Measurements from ENCODE around the gene CETP. TPM values are rescaled to one million over a fixed set of nuclear protein-coding genes. Genes with fewer than 3 reads are reported as not detected.
"Not testable (repeated sequence)": the region's sequence is repeated elsewhere in the genome, so short reads cannot be mapped to it uniquely, and the experiment has no call there.

The CETP gene
- total RNA-seq, 1 experiment from 2014 or later, result not detected

GRCh38 chr16:56980792-56981724 lies 19.3 kb downstream of the CETP start:
- no peak for DNase-seq (ENCODE audit: low read depth)

- no peak for DNase-seq (ENCODE audit: low read depth)
Measured at GRCh38 chr16:56981729-56982271, 20.1 kb downstream of the CETP start.

- no peak for DNase-seq (ENCODE audit: low read depth)
Measured at GRCh38 chr16:56982695-56983094, 20.9 kb downstream of the CETP start.

- no peak for DNase-seq (ENCODE audit: low read depth)
Measured at GRCh38 chr16:56983211-56983751, 21.5 kb downstream of the CETP start.

GRCh38 chr16:56984639-56985038 lies 22.9 kb downstream of the CETP start:
- no peak for DNase-seq (ENCODE audit: low read depth)

GRCh38 chr16:56985288-56985961 lies 23.7 kb downstream of the CETP start:
- peak; percentile 82 for DNase-seq (ENCODE audit: low read depth)

GRCh38 chr16:56985962-56986360 lies 24.2 kb downstream of the CETP start:
- no peak for DNase-seq (ENCODE audit: low read depth)

- DNase-seq (ENCODE audit: low read depth), result no peak
Measured at GRCh38 chr16:56986361-56986760, 24.6 kb downstream of the CETP start.

GRCh38 chr16:56986908-56987307 lies 25.2 kb downstream of the CETP start:
- DNase-seq (ENCODE audit: low read depth), result not testable (repeated sequence)

- DNase-seq (ENCODE audit: low read depth), result no peak
Measured at GRCh38 chr16:56987692-56988091, 25.9 kb downstream of the CETP start.

- DNase-seq (ENCODE audit: low read depth), result no peak
Measured at GRCh38 chr16:56988161-56988947, 26.6 kb downstream of the CETP start.

GRCh38 chr16:56988948-56989945 lies 27.5 kb downstream of the CETP start, which contains the start of gene NLRC5:
TSS of gene NLRC5 (plus strand) at chr16:56989557. CDS start at chr16:57020713, 31,156 bp downstream.
- peak; percentile 83 for DNase-seq (ENCODE audit: low read depth)

- no peak for DNase-seq (ENCODE audit: low read depth)
Measured at GRCh38 chr16:56989988-56990387, 28.2 kb downstream of the CETP start.

- no peak for DNase-seq (ENCODE audit: low read depth)
Measured at GRCh38 chr16:56990407-56991286, 28.9 kb downstream of the CETP start.

GRCh38 chr16:56992431-56992830 lies 30.7 kb downstream of the CETP start:
- DNase-seq (ENCODE audit: low read depth), result not testable (repeated sequence)

- no peak for DNase-seq (ENCODE audit: low read depth)
Measured at GRCh38 chr16:56993204-56993603, 31.5 kb downstream of the CETP start.

- DNase-seq (ENCODE audit: low read depth), result no peak
Measured at GRCh38 chr16:56994311-56994710, 32.6 kb downstream of the CETP start.

GRCh38 chr16:56995136-56995805 lies 33.5 kb downstream of the CETP start:
- DNase-seq (ENCODE audit: low read depth), result no peak

- no peak for DNase-seq (ENCODE audit: low read depth)
Measured at GRCh38 chr16:56997264-56997663, 35.5 kb downstream of the CETP start.

Data from Daoy (cell line).